GM12872 (cell line): Measurements from ENCODE around the gene RFC1.

Experiments
- TF ChIP-seq, protein P1 (sequence below): IDR thresholded peaks from 3 replicates; pipeline ENCODE4 v1.5.1; 2011; ENCODE audit warnings: low read depth, mild to moderate bottlenecking, low read length, moderate library complexity; ENCODE audit not compliant: insufficient read depth

The RFC1 gene

GRCh38 chr4:39286263-39286662, 79.9 kb downstream of the RFC1 start:
- TF ChIP-seq, protein P1, sequence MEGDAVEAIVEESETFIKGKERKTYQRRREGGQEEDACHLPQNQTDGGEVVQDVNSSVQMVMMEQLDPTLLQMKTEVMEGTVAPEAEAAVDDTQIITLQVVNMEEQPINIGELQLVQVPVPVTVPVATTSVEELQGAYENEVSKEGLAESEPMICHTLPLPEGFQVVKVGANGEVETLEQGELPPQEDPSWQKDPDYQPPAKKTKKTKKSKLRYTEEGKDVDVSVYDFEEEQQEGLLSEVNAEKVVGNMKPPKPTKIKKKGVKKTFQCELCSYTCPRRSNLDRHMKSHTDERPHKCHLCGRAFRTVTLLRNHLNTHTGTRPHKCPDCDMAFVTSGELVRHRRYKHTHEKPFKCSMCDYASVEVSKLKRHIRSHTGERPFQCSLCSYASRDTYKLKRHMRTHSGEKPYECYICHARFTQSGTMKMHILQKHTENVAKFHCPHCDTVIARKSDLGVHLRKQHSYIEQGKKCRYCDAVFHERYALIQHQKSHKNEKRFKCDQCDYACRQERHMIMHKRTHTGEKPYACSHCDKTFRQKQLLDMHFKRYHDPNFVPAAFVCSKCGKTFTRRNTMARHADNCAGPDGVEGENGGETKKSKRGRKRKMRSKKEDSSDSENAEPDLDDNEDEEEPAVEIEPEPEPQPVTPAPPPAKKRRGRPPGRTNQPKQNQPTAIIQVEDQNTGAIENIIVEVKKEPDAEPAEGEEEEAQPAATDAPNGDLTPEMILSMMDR: no peak

DNA sequence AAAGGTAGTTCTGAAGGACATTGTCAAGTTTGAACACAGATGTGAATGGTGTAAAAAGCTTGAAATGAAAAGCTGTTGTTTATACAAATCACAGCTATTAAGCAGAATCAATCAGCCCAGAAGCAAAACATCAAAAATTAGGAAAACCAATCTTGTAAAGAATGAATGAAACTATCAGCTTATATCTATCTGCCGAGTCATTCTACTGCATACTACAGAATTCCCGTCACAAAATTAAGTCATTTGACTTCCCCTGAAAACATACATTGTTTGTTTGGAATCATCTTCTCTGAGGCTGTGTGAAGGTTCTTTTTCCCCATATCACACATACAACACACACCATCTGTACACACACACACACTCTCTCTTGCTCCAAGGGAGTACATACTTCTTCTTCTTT, 80.3 kb downstream of the RFC1 start:
- TF ChIP-seq, protein P1: no peak

GRCh38 chr4:39285111-39285795, 80.9 kb downstream of the RFC1 start:
- TF ChIP-seq, protein P1: no peak

- TF ChIP-seq, protein P1: no peak
Measured at GRCh38 chr4:39280770-39281169, 85.4 kb downstream of the RFC1 start.

GRCh38 chr4:39279416-39279815, 86.7 kb downstream of the RFC1 start:
- TF ChIP-seq, protein P1: no peak

GRCh38 chr4:39278476-39278875, 87.7 kb downstream of the RFC1 start:
- TF ChIP-seq, protein P1: no peak

- TF ChIP-seq, protein P1: no peak
Measured at GRCh38 chr4:39274503-39274902, 91.7 kb downstream of the RFC1 start.
